Urinary bladder (tissue), 4 donors: ENCODE results near the gene CLPTM1. TPM values are rescaled to one million over a fixed set of nuclear protein-coding genes. Genes with fewer than 3 reads are reported as not detected.
"Not testable (repeated sequence)": the region's sequence is repeated elsewhere in the genome, so short reads cannot be mapped to it uniquely, and the experiment has no call there.

Source experiments
- DNase-seq: peaks from one replicate; pipeline ENCODE4 v3.0.0-alpha.2; 2015; ENCODE audit errors: extremely low spot score
- H3K27ac ChIP-seq: one replicate; pipeline ENCODE4 v1.5.1; 2013; ENCODE audit warnings: low read depth, mild to moderate bottlenecking, moderate library complexity
- H3K36me3 ChIP-seq: one replicate; pipeline ENCODE4 v1.6.1; 2013; ENCODE audit warnings: mild to moderate bottlenecking, moderate library complexity; ENCODE audit not compliant: insufficient read depth
- H3K4me1 ChIP-seq: one replicate; pipeline ENCODE4 v1.6.1; 2013; ENCODE audit warnings: mild to moderate bottlenecking, moderate library complexity; ENCODE audit not compliant: insufficient read depth
- H3K4me3 ChIP-seq: one replicate; pipeline ENCODE4 v1.5.1; 2013; ENCODE audit warnings: low read depth, low read length
- WGBS: extraction: QIAGEN DNeasy Blood & Tissue Kit; methylation state at CpG from one replicate; pipeline ENCODE4 v1.1.7; 2013; 5-methylcytosine and 5-hydroxymethylcytosine counted together
- polyA plus RNA-seq: library from polyadenylated mRNA; stranded (reverse); fragments of 200-250 nt; gene quantifications from one replicate; pipeline ENCODE4 v1.2.3, GENCODE V29; 2013
- total RNA-seq: library from RNA; depleted of rRNA; stranded (reverse); fragments of >200 nt; gene quantifications from one replicate; pipeline ENCODE4 v1.2.3, GENCODE V29; 2014
- donor health status: healthy with polysubstance abuse.
- donor health status: healthy.

CLPTM1 gene
- total and polyA plus RNA-seq, 2 donors = 27.3 to 104 TPM

DNA sequence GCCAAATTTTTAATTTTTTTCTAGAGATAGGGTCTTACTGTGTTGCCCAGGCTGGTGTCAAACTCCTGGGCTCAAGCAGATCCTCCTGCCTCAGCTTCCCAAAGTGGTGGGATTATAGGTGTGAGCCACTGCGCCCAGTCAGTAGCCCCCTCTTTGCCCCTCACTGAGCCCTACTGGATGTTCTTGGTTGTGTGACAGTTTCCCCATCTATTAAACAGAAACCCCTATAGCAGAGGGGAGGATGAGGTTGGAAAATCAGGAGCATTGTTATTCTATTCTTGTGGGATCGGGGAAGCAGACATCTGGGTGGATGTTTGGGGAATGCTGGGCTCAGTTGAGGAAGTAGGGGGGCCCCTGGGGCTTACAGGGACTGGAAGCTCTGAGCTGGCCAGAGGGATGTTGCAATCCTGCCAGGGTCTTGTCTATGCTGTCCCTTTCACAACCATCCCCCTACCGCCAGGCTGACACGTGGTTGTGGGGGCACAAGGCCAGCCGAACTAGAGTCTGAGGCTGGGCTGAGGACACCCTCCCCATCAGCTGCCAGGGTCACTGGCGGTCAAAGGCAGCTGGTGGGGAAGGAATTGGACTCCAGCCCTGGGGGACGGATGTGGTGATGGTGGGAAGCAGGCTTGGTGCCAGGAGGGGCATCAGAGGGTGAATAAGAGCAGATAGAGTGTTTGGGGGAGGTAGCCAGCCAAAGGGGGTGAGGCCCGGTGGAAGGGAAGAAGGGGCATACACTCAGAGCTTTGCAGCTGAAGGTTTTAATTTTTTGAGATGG lies 29.9 kb upstream of the CLPTM1 start:
- Histone ChIP-seq H3K36me3 (no peaks in the 10 kb centered on the region), H3K4me3 (no peak overlapping the region), H3K4me1 (no peaks in the 10 kb centered on the region), H3K27ac (no peak overlapping the region)
- no peak for DNase-seq
- WGBS = 36% methylated on average over 8 of the region's 8 CpGs

DNA sequence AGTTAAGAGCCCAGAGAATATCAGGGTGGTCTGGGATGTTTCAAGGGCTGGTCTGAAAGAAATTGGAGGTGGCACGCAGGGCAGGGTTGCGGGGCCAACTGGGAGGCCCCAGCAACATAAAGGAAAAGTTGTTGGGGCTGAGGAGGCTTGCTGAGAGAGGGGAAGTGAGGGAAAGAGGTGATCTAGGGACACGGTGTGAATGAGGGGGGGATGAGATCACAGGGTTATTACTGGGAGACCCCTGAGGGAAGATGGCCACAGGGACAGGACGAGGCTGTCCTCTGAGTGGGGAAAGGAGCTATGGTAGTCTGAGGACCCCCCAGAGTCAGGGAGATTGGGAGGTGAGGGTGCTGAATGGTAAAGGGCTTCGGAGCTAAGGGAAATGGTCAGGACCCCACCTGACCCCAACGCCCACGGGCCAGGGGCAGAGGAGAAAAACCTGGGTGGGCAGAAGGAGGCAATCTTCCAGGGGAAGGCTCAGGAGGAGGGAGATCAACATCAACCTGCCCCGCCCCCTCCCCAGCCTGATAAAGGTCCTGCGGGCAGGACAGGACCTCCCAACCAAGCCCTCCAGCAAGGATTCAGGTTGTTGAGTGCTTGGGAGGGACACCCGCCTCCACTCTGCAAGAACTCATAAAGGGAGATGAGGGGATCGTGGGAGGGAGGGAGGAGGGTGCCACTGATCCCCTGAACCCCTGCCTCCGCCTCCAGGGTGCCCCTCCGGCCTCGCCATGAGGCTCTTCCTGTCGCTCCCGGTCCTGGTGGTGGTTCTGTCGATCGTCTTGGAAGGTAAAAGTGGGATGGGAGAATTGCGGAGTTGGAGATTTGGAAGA lies 28.7 kb upstream of the CLPTM1 start:
- not testable (repeated sequence) for H3K27ac ChIP-seq, H3K36me3 ChIP-seq, DNase-seq, H3K4me1 ChIP-seq, H3K4me3 ChIP-seq
- WGBS = 48% methylated on average over 18 of the region's 19 CpGs

DNA sequence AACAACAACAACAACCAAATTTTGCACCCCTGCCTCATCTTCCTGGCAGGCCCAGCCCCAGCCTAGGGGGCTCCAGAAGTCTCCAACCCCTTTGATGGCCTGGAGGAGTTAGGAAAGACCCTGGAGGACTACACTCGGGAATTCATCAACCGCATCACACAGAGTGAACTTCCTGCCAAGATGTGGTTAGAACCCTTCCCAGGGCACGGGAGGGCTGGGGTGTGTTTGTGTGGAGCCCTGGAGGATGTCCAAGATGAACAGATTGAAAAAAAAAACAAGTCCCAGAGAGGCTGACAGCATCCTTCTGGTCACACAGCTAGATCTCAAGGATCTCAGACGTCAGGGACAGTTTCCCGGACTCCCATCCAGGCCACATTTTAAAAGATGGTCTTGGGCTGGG lies 27.4 kb upstream of the CLPTM1 start:
- Histone ChIP-seq H3K27ac (no peak overlapping the region), H3K36me3 (no peaks in the 10 kb centered on the region), H3K4me1 (no peaks in the 10 kb centered on the region), H3K4me3 (no peak overlapping the region)
- WGBS = 36% methylated on average over 5 of the region's 5 CpGs
- no peak for DNase-seq

DNA sequence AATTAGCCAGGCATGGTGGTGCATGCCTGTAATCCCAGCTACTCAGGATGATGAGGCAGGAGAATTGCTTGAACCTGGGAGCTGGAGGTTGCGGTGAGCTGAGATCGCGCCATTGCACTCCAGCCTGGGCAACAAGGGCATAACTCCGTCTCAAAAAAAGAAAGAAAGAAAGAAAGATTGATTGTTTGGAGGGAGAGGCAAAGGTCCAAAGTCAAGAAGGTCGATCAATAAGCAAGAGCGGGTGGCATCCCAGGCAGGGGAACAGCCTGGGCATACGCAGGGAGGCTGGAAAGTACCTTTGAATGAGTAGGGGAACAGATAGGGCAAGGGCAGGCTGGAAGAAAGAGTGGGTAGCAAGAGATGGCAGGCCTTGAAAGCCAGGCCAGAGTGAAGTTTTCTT lies 25.1 kb upstream of the CLPTM1 start:
- 91% methylated on average over 7 of the region's 7 CpGs for WGBS
- DNase-seq = no peak

DNA sequence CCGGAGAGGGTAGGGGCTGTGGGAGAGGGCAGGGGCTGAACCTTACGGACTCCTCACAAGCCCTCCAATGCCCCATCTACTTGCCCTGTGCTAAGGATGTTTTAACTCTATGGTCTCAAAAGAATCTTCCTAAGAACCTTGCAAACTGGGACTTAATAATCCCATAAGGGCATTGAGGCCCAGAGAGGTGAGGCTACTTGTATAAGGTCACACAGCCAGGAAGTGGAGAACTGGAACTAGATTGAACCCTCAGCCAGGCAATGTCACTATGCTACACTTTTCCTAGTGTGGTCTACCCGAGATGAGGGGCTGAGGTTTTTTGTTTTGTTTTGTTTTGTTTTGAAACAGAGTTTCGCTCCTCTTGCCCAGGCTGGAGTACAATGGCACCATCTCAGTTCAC lies 23.6 kb upstream of the CLPTM1 start:
- DNase-seq = no peak
- no peaks in the 10 kb centered on the region for H3K4me1 ChIP-seq
- WGBS = 83% methylated on average over 4 of the region's 4 CpGs
- H3K27ac ChIP-seq = no peak overlapping the region
- H3K36me3 ChIP-seq = no peaks in the 10 kb centered on the region
- H3K4me3 ChIP-seq = no peak overlapping the region

More for the DNA sequence above, 25.1 kb upstream of the CLPTM1 start:
- no peaks in the 10 kb centered on the region for H3K36me3 ChIP-seq
- no peaks in the 10 kb centered on the region for H3K4me1 ChIP-seq
- no peak overlapping the region for H3K27ac ChIP-seq
- H3K4me3 ChIP-seq = no peak overlapping the region

DNA sequence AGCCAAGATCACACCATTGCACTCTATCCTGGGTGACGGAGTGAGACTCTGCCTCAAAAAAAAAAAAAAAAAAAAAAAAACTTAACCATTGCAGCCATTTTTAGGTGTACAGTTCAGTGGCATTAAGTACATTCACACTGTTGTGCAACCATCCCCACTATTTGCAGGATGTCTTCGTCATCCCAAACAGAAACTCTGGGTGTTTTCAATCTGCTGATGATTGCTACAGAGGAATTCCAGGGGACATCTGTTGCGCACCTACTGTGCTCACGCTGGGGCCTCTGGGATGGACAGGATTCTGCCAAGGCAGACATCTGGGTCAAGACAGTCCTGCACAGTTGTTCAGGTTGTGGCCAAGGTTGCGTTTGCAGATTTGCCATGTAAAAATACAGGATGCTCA lies 15.5 kb upstream of the CLPTM1 start:
- no peak overlapping the region for H3K4me3 ChIP-seq
- WGBS = 81% methylated on average over 5 of the region's 5 CpGs
- no peaks in the 10 kb centered on the region for H3K4me1 ChIP-seq
- H3K27ac ChIP-seq = no peak overlapping the region
- no peak for DNase-seq
- no peaks in the 10 kb centered on the region for H3K36me3 ChIP-seq

DNA sequence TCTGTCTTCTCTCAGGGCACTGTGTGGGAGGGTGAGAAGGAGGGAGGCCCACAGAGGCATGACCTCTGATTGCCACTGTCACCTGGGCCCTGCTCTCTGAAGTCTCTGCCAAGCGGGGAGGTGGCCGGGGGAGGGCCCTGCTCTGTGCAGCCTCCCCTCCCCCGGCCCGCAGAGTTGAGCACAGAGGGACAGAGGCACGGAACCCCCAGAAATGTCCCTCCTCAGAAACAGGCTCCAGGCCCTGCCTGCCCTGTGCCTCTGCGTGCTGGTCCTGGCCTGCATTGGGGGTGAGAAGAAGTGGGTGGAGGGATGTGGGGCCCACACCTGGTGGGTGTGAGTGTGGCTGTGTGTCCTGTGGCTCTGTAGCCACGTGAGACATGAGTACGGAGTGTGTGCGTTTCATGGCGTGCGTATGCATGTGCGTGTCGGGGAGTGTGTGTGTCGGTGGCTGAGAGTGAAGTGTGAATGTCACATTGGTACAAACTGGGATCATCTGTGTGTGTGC lies 13.1 kb upstream of the CLPTM1 start, which contains the start of gene APOC4:
APOC4 (plus strand) TSS at position 171 of the 505 bp plus-strand sequence; CDS start at position 212, 41 bp downstream.
- no peak within 1 kb of the TSS for H3K4me3 ChIP-seq
- no peaks in the 10 kb centered on the region for H3K4me1 ChIP-seq
- H3K36me3 ChIP-seq = no peaks in the 10 kb centered on the region
- no peak for DNase-seq
- 83% methylated on average over 14 of the region's 14 CpGs for WGBS
- no peak within 1 kb of the TSS for H3K27ac ChIP-seq

DNA sequence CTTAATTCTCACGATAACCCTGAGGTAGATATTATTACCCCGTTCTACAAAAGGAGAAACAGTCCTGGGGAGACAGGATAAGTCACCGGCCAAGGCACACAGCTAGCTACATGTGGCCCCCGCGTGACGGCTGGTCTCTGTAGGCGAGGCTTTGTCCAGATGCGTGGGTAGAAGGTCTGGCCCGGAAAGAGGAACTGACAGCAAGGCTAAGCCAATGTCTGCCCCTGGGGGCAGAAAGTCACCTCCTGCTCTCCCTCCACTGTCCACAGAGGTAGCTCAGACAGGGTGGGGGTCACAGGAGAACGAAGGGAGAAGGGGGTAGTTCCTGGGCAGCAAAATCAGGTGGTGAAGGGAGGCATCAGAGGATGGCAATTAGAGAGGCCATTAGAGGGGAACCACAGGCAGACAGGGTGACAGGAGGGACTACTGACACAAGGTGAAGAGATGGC lies 11.4 kb upstream of the CLPTM1 start:
- Histone ChIP-seq H3K4me1 (no peaks in the 10 kb centered on the region), H3K27ac (no peak overlapping the region), H3K4me3 (no peak overlapping the region), H3K36me3 (no peaks in the 10 kb centered on the region)
- 64% methylated on average over 10 of the region's 10 CpGs for WGBS
- no peak for DNase-seq

DNA sequence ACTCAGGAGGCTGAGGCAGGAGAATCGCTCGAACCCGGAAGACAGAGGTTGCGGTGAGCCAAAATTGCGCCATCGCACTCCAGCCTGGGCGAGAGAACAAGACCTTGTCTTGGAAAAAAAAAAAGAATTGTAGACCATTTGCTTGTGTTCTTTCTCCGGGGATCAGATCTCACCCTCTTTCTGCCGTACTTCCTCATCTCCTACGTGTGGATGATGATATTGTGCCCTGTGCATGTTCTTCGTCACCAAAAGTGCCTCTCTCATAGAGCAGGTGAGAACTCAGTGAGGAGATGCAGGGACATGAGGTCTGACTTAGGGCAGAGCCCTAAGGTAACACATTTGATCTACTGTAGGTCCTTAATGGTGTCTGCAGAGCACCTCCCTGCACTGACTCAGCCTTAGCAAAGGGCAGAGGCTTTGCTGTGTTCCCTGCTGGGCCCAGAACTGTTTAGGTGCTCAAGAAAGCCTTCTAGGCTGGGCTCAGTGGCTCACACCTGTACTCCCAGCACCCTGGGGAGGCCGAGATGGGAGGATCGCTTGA lies 8.1 kb upstream of the CLPTM1 start:
- 91% methylated on average over 13 of the region's 13 CpGs for WGBS
- H3K36me3 ChIP-seq = no peaks in the 10 kb centered on the region
- no peaks in the 10 kb centered on the region for H3K4me1 ChIP-seq
- no peak overlapping the region for H3K27ac ChIP-seq
- H3K4me3 ChIP-seq = no peak overlapping the region
- DNase-seq = no peak

DNA sequence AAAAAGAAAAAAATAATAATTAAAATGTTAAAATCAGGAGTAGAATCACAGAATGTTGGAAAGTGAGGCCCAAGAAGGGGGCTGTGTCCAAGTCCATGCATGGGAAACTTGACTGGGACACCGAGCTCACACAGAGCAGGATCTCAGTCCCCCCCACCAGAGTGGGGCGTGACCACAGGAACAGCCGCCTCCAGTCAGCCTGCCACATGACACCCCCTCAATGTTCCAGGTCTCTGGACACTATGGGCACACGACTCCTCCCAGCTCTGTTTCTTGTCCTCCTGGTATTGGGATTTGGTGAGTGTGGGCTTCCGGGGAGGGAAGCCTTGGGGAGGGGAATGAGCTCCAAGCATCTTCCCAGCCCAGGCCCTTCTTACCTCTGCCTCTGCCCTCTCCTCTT lies 6.9 kb upstream of the CLPTM1 start:
- no peaks in the 10 kb centered on the region for H3K36me3 ChIP-seq
- no peak overlapping the region for H3K4me3 ChIP-seq
- H3K4me1 ChIP-seq = no peaks in the 10 kb centered on the region
- no peak for DNase-seq
- 75% methylated on average over 5 of the region's 5 CpGs for WGBS
- no peak overlapping the region for H3K27ac ChIP-seq

DNA sequence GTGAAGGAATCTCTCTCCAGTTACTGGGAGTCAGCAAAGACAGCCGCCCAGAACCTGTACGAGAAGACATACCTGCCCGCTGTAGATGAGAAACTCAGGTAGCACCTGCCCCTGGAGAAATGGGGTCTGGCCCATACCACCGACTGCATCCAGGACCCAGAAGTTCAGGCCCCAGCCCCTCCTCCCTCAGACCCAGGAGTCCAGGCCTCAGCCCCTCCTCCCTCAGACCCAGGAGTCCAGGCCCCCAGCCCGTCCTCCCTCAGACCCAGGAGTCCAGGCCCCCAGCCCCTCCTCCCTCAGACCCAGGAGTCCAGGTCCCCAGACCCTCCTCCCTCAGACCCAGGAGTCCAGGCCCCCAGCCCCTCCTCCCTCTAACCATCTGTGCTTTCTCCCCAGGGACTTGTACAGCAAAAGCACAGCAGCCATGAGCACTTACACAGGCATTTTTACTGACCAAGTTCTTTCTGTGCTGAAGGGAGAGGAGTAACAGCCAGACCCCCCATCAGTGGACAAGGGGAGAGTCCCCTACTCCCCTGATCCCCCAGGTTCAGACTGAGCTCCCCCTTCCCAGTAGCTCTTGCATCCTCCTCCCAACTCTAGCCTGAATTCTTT lies 6.3 kb upstream of the CLPTM1 start:
- no peak for DNase-seq
- Histone ChIP-seq H3K36me3 (no peaks in the 10 kb centered on the region), H3K4me3 (no peak overlapping the region), H3K27ac (no peak overlapping the region), H3K4me1 (no peaks in the 10 kb centered on the region)
- WGBS = 84% methylated on average over 5 of the region's 5 CpGs

DNA sequence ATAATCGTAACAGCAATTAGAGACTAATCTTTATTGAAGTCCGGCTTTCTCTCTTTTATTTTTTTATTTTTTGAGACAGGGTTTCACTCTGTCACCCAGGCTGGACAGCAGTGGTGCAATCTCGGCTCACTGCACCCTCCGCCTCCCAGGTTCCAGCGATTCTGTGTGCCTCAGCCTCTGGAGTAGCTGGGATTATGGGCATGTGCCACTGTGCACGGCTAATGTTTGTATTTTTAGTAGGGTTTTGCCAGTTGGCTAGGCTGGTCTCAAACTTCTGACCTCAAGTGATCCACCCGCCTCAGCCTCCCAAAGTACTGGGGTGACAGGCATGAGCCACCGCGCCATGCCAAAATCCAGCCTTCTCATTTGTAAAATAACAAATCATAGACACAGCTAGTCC lies 5.6 kb upstream of the CLPTM1 start:
- no peak overlapping the region for H3K4me3 ChIP-seq
- H3K27ac ChIP-seq = no peak overlapping the region
- WGBS = 92% methylated on average over 9 of the region's 9 CpGs
- H3K4me1 ChIP-seq = no peaks in the 10 kb centered on the region
- no peak for DNase-seq
- no peaks in the 10 kb centered on the region for H3K36me3 ChIP-seq
